Pancreas (tissue), 10 donors: ENCODE data around the gene XRN2. TPM values are rescaled to one million over a fixed set of nuclear protein-coding genes. Genes with fewer than 3 reads are reported as not detected.

Experiments used
- ATAC-seq, 4 donors: fragments of 200-7000 bp; cut with Tn5 transposase; one replicate each; pipeline versions ENCODE4 v1.8.0 to v1.9.1; 2020; ENCODE audit warnings: mild to moderate bottlenecking in 4 of 4, moderate library complexity in 4 of 4
- DNase-seq, 6 donors: peaks; one replicate each; pipeline ENCODE4 v3.0.0-alpha.2; 2020
- FAIRE-seq: peaks from 2 replicates; lab custom pipeline; 2012; peaks lifted over from hg19 to GRCh38; lab: Jason Lieb, UNC
- H3K27ac ChIP-seq, 4 donors: fragments of 200-600 bp; sonication (generic); 1 replicate in 3 of 4; 2 replicates in 1 of 4; pipeline versions ENCODE4 v1.5.0 to v1.8.0; 2020
- H3K27me3 ChIP-seq, 4 donors: fragments of 200-600 bp; one replicate each; pipeline ENCODE4 v1.8.0; 2021
- H3K36me3 ChIP-seq, 3 donors: fragments of 200-600 bp; sonication (generic) in 1 of 3; one replicate each; pipeline versions ENCODE4 v1.5.0 to v1.8.0; 2020 to 2021
- H3K4me1 ChIP-seq, 3 donors: fragments of 200-600 bp; one replicate each; pipeline ENCODE4 v1.8.0; 2021
- H3K4me3 ChIP-seq, 4 donors: fragments of 200-600 bp; sonication (generic) in 2 of 4; one replicate each; pipeline versions ENCODE4 v1.5.0 to v1.8.0; 2020 to 2021
- H3K9me3 ChIP-seq, 4 donors: fragments of 200-600 bp; one replicate each; pipeline ENCODE4 v1.8.0; 2021
- WGBS, 2 donors: extraction: QIAGEN DNeasy Blood & Tissue Kit; methylation state at CpG; one replicate each; pipeline ENCODE4 v1.1.7; 2013; 5-methylcytosine and 5-hydroxymethylcytosine counted together
- intact Hi-C, 3 donors: fragments of 100-400 bp; cut with DNase I; formaldehyde crosslinking; loops; one replicate each; pipeline versions ENCODE4 v1.11.1 to v1.14.2; 2022
- polyA plus RNA-seq, 2 donors: library from polyadenylated mRNA; stranded (reverse); fragments of 200-250 nt; gene quantifications; one replicate each; pipeline ENCODE4 v1.2.3, GENCODE V29; 2013
- total RNA-seq, 6 donors: library from RNA; stranded (reverse); fragmentation: NEBNext Ultra II Directional in 4 of 6; extraction: Animal tissue kit (Norgen Biotek cat#: 25700) in 4 of 6; gene quantifications; one replicate each; pipeline versions ENCODE4 v1.2.1 to v1.2.4, GENCODE V29; 2021 to 2023
- TF ChIP-seq, protein P1 (sequence below), 4 donors: fragments of 200-600 bp; sonication (generic) in 3 of 4; IDR thresholded peaks; one replicate each; pipeline versions ENCODE4 v1.5.0 to v1.8.0; 2021; ENCODE audit warnings: antibody characterized with exemption in 4 of 4
- donor health status: healthy with polysubstance abuse.
- donor health status: DM: no; HTN: no; CAD: no; lungs with moderate emphysema.
- donor health status: DM: no; HTN: no; CAD: no.
- donor health status: control.
- donor health status: control.
- donor health status: Bipolar disorder and iron deficiency.
- donor health status: DM: yes; HTN: yes; CAD: no.
- donor health status: DM: no; HTN: no; CAD: no.
- donor health status: DM: no; HTN: no; CAD: no.
- donor health status: DM: yes; HTN: yes; CAD: no.

XRN2 gene
- total and polyA plus RNA-seq, 8 donors: 10.0 to 33.6 (median 27.2) TPM

DNA sequence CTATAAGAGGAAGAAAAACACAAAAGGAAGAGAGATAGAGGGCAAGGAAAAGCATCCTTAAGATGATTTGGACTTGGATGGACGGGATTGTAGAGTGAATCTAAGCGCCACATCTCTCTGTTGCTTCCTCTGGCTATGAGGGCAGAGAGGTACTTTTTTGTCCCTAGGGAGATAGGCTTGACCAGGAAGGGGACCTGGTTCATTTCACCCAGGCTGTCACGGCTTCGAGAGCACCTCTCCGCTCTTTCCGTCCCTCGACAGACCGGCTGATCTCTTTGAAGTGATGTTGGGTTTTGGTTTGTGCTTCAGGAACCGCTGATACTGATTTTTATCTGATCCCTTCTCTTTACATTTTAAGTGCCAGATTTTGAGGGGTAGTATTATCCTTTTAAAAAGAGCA is 74.6 kb downstream of the XRN2 start:
- H3K4me1 ChIP-seq: peaks cover 0 to 4% (median 2%) of the 10 kb centered on the region in 3 donors
- WGBS, 2 donors: 95 to 96% methylated on average over 9 of the region's 9 CpGs
- DNase-seq: no peak
- TF ChIP-seq, protein P1, sequence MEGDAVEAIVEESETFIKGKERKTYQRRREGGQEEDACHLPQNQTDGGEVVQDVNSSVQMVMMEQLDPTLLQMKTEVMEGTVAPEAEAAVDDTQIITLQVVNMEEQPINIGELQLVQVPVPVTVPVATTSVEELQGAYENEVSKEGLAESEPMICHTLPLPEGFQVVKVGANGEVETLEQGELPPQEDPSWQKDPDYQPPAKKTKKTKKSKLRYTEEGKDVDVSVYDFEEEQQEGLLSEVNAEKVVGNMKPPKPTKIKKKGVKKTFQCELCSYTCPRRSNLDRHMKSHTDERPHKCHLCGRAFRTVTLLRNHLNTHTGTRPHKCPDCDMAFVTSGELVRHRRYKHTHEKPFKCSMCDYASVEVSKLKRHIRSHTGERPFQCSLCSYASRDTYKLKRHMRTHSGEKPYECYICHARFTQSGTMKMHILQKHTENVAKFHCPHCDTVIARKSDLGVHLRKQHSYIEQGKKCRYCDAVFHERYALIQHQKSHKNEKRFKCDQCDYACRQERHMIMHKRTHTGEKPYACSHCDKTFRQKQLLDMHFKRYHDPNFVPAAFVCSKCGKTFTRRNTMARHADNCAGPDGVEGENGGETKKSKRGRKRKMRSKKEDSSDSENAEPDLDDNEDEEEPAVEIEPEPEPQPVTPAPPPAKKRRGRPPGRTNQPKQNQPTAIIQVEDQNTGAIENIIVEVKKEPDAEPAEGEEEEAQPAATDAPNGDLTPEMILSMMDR (IDR thresholded peaks at IDR 0.05): no peak
- peaks cover 0 to 10% (median 5%) of the 10 kb centered on the region in 3 donors for H3K36me3 ChIP-seq
- H3K27ac ChIP-seq: no peak overlapping the region
- no peaks in the 10 kb centered on the region for H3K27me3 ChIP-seq
- ATAC-seq: no peak
- H3K9me3 ChIP-seq: no peaks in the 10 kb centered on the region
- intact Hi-C loops: no loop called here
- H3K4me3 ChIP-seq: no peak overlapping the region
- no peak for FAIRE-seq

DNA sequence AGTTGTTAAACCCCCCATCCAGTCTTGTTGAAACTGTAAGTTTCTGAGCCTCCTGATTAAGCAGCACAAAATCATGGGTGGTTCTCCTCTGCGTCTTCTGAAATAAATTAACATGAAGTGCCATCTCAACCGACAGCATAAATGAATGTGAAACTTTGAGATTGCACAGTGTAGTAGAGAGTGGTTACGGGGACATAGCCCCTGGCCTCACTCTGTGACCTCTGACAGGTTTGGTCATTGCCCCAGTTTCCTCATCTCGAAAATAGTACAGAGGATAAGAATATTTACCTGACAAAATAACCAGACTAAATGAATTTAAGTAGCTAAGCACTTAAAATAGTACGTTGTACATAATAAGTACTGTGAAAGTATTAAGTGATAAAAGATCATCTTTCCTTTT is 75.1 kb downstream of the XRN2 start:
- FAIRE-seq: no peak
- no peaks in the 10 kb centered on the region for H3K27me3 ChIP-seq
- TF ChIP-seq, protein P1 (IDR thresholded peaks at IDR 0.05): no peak
- no peak for ATAC-seq
- H3K9me3 ChIP-seq: no peaks in the 10 kb centered on the region
- WGBS, 2 donors: 85 to 89% methylated on average over 5 of the region's 5 CpGs
- no peak overlapping the region for H3K27ac ChIP-seq
- H3K4me3 ChIP-seq: no peak overlapping the region
- DNase-seq: no peak
- H3K36me3 ChIP-seq: peaks cover 0 to 16% (median 6%) of the 10 kb centered on the region in 3 donors
- H3K4me1 ChIP-seq: peaks cover 0 to 4% (median 2%) of the 10 kb centered on the region in 3 donors
- intact Hi-C loops: no loop called here

DNA sequence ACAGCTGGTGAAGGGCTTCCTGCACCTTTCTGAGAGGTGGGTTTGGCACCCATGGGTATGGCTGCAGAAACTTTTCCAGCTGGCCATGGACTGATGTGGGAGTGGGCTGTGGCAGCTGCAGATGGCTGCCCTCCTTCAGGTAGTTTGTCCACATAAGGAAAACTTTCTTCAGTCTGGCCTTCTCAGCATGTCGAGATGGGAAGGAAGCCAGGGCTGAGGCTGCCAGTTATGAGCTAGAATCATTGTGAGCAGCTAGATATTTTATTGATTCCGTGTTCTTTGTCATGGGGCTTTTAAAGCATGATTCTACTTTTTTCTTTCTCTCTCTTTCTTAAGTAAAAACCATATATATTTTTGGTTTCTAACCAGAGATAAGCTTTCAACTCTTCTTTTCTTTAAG is 77.6 kb downstream of the XRN2 start:
- intact Hi-C loops: no loop called here
- ATAC-seq (peak; percentile 38 to 78 (median 66)), FAIRE-seq (no peak), DNase-seq (peak in 4 of 6 donors; percentile 31 to 50 (median 36))
- 30 to 37% methylated on average over 2 of the region's 2 CpGs for WGBS, 2 donors
- H3K27ac ChIP-seq: no peak overlapping the region
- no peaks in the 10 kb centered on the region for H3K4me1 ChIP-seq
- no peak overlapping the region for H3K4me3 ChIP-seq
- TF ChIP-seq, protein P1 (IDR thresholded peaks at IDR 0.05): no peak
- H3K27me3 ChIP-seq: no peaks in the 10 kb centered on the region
- H3K36me3 ChIP-seq: peaks cover 0 to 27% (median 6%) of the 10 kb centered on the region in 3 donors
- H3K9me3 ChIP-seq: no peaks in the 10 kb centered on the region

DNA sequence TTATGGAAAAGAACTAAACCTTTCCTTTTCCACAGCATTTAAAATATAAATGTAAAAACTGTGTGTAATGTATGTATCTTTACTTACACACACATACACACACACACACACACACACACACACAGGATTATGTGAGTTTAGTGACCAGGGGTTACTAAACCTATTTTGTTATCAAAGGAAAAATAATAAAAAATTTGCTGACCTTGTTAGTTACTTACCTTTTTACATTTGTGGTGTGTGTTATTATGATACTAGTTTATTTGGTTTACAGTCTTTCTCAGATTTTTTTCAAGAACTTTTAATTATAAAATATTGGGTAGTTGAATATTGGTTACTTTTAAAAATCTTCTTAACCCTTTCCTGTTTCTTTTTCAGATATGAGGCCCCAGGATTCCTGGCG is 78.5 kb downstream of the XRN2 start:
- TF ChIP-seq, protein P1 (IDR thresholded peaks at IDR 0.05): no peak
- no peaks in the 10 kb centered on the region for H3K4me1 ChIP-seq
- no peak overlapping the region for H3K27ac ChIP-seq
- peaks cover 0 to 27% (median 8%) of the 10 kb centered on the region in 3 donors for H3K36me3 ChIP-seq
- no peaks in the 10 kb centered on the region for H3K27me3 ChIP-seq
- no peak overlapping the region for H3K4me3 ChIP-seq
- ATAC-seq (no peak), DNase-seq (no peak), FAIRE-seq (no peak)
- H3K9me3 ChIP-seq: no peaks in the 10 kb centered on the region
- intact Hi-C loops: no loop called here
- WGBS, 2 donors: 98 to 100% methylated on average over 1 of the region's 1 CpG

DNA sequence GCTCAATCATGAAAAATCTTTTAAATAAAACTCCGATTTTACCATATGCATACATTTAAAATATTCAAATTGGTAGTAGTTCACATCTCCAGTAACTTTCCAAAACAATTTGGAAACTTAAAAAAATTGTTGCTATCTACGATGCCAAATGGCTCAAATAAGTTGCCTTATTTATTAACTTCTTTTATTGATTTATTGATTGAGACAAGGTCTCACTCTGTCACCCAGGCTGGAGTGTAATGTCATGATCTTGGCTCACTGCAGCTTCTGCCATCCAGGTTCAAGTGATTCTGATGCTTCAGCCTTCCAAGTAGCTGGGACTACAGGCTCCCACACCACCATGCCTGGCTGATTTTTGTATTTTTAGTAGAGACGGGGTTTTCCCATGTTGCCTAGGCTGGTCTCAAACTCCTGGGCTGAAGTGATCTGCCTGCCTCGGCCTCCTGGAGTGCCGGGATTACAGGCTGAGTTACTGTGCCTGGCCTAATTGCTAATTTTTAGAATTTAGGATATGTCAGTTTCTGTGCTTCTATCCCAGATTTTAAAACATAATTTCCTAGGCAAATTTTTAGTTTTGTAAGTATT is 81.3 kb downstream of the XRN2 start:
- peaks cover 0 to 33% (median 14%) of the 10 kb centered on the region in 3 donors for H3K36me3 ChIP-seq
- DNase-seq: no peak
- no peak for FAIRE-seq
- no peaks in the 10 kb centered on the region for H3K27me3 ChIP-seq
- H3K4me3 ChIP-seq: no peak overlapping the region
- ATAC-seq: no peak
- H3K27ac ChIP-seq: no peak overlapping the region
- WGBS, 2 donors: 92 to 93% methylated on average over 5 of the region's 5 CpGs
- intact Hi-C loops: no loop called here
- H3K9me3 ChIP-seq: no peaks in the 10 kb centered on the region
- TF ChIP-seq, protein P1 (IDR thresholded peaks at IDR 0.05): no peak
- no peaks in the 10 kb centered on the region for H3K4me1 ChIP-seq
